Hepatocyte (in vitro differentiated cells): Measurements from ENCODE around the gene PHLDB1.

Experiments
- EZH2 ChIP-seq: fragments of 200-600 bp; sonication (generic); IDR thresholded peaks from 2 replicates; pipeline ENCODE4 v1.6.1; 2016; ENCODE audit warnings: antibody characterized with exemption, mild to moderate bottlenecking, borderline replicate concordance
- EZH2phosphoT487 ChIP-seq: fragments of 200-600 bp; sonication (generic); IDR thresholded peaks from one replicate; pipeline ENCODE4 v1.6.1; 2018; ENCODE audit warnings: antibody characterized with exemption, mild to moderate bottlenecking, low read depth, moderate library complexity; ENCODE audit not compliant: unreplicated experiment, severe bottlenecking
- TF ChIP-seq, protein P1 (sequence below): fragments of 200-600 bp; sonication (generic); IDR thresholded peaks from 2 replicates; pipeline ENCODE4 v1.5.1; 2016; ENCODE audit warnings: antibody characterized with exemption, mild to moderate bottlenecking; ENCODE audit not compliant: poor library complexity

- TF ChIP-seq, protein P1, sequence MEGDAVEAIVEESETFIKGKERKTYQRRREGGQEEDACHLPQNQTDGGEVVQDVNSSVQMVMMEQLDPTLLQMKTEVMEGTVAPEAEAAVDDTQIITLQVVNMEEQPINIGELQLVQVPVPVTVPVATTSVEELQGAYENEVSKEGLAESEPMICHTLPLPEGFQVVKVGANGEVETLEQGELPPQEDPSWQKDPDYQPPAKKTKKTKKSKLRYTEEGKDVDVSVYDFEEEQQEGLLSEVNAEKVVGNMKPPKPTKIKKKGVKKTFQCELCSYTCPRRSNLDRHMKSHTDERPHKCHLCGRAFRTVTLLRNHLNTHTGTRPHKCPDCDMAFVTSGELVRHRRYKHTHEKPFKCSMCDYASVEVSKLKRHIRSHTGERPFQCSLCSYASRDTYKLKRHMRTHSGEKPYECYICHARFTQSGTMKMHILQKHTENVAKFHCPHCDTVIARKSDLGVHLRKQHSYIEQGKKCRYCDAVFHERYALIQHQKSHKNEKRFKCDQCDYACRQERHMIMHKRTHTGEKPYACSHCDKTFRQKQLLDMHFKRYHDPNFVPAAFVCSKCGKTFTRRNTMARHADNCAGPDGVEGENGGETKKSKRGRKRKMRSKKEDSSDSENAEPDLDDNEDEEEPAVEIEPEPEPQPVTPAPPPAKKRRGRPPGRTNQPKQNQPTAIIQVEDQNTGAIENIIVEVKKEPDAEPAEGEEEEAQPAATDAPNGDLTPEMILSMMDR, result no peak
- TF ChIP-seq EZH2 (no peak), EZH2phosphoT487 (no peak)
Measured at GRCh38 chr11:118618991-118619375, 11.6 kb downstream of the PHLDB1 start.
